ENCODE data around the gene VASH2. TPM values are rescaled to one million over a fixed set of nuclear protein-coding genes. Genes with fewer than 3 reads are reported as not detected.

The VASH2 gene
- total and polyA plus RNA-seq, 4 experiments from 2014 or later = 0.11 TPM; not detected in 3

DNA sequence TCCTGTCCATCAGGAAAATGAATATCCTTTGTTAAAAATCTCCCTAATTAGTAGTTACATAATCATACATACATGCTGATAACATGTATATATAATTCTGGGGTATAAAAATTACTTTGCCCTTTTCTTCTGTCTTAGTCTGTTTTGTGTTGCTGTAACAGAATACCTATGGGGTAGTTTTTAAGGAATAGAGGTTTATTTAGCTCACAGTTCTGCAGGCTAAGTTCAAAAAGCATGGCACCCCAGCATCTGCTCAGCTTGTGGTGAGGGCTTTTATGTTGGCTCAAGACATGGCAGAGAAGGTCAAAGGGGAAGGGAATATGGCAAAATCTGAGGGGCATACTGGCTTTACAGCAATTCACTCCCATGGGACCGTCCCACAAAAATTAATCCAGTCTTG is 84.4 kb downstream of the VASH2 start:
- ChIA-PET POLR2A (ENCODE audit: partially characterized antibody) (no interaction called here), CTCF (ENCODE audit: partially characterized antibody) (no interaction called here)
- no peak overlapping the region for H3K4me3 Mint-ChIP-seq
- no peaks in the 10 kb centered on the region for H3K4me1 Mint-ChIP-seq
- Histone ChIP-seq H3K27ac (ENCODE audit: low read depth, low read length) (no peak overlapping the region), H3K4me3 (ENCODE audit: low read length in 2 of 2) (no peak overlapping the region), H3K9me3 (ENCODE audit: control insufficient read depth in 1 of 2, low read length in 2 of 2) (no peaks in the 10 kb centered on the region), H3K27me3 (ENCODE audit: insufficient read depth, low read length) (no peaks in the 10 kb centered on the region), H3K36me3 (ENCODE audit: insufficient read depth, low read length) (no peaks in the 10 kb centered on the region), H3K4me1 (ENCODE audit: insufficient read depth, low read length) (no peaks in the 10 kb centered on the region)
- H3K27me3 Mint-ChIP-seq = peaks cover 27 to 50% of the 10 kb centered on the region in 2 donors
- H3K9me3 Mint-ChIP-seq = peaks cover 0 to 6% (median 3%) of the 10 kb centered on the region in 8 donors
- H3K36me3 Mint-ChIP-seq = no peaks in the 10 kb centered on the region
- intact Hi-C loops (cut with micrococcal nuclease) = no loop called here
- no peak overlapping the region for H3K27ac Mint-ChIP-seq
- DNase-seq = no peak

DNA sequence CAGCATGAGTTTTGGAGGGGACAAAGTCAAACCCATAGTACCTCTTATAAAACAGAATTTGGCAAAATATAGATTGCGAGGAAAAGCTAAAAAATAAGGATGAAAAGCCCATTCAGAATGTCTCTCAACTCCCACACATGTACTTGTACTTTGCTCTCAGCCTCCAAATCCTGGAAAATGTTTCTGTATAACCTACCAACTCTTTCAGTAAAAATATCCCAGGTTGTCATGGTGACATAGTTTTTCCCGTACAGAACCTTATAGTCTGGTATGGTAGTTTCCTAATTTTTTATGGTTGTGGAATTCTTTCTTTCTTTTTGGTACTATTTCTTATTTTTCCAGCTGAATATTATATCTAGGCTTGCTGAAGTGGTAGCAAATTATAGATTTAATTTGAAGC is 85.2 kb downstream of the VASH2 start:
- Histone ChIP-seq H3K36me3 (ENCODE audit: insufficient read depth, low read length) (no peaks in the 10 kb centered on the region), H3K4me3 (ENCODE audit: low read length in 2 of 2) (no peak overlapping the region), H3K27ac (ENCODE audit: low read depth, low read length) (no peak overlapping the region), H3K4me1 (ENCODE audit: insufficient read depth, low read length) (no peaks in the 10 kb centered on the region), H3K9me3 (ENCODE audit: control insufficient read depth in 1 of 2, low read length in 2 of 2) (no peaks in the 10 kb centered on the region), H3K27me3 (ENCODE audit: insufficient read depth, low read length) (no peaks in the 10 kb centered on the region)
- no peak for DNase-seq
- Mint-ChIP-seq H3K4me1 (no peaks in the 10 kb centered on the region), H3K36me3 (no peaks in the 10 kb centered on the region), H3K27me3 (peaks cover 23 to 45% of the 10 kb centered on the region in 2 donors), H3K9me3 (peaks cover 0 to 6% (median 3%) of the 10 kb centered on the region in 8 donors), H3K4me3 (no peak overlapping the region), H3K27ac (no peak overlapping the region)
- ChIA-PET CTCF (ENCODE audit: partially characterized antibody) (no interaction called here), POLR2A (ENCODE audit: partially characterized antibody) (no interaction called here)
- intact Hi-C loops (cut with micrococcal nuclease) = no loop called here

Other genes starting within 250 kb of the VASH2 start
- 10 to 100 TPM; 38.0 to 38.5 TPM for gene NSL1, start 158.8 kb upstream of the VASH2 start, total RNA-seq
- 10 to 100 TPM; 56.3 to 61.8 TPM for gene NSL1, start 158.8 kb upstream of the VASH2 start, polyA plus RNA-seq
- 10 to 100 TPM; 13.8 to 17.2 TPM for gene TATDN3, start 158.6 kb upstream of the VASH2 start, total RNA-seq
- 10 to 100 TPM; 18.5 to 18.9 TPM for gene TATDN3, start 158.6 kb upstream of the VASH2 start, polyA plus RNA-seq
- gene SPATA45, start 102.9 kb upstream of the VASH2 start, total RNA-seq = not detected
- gene SPATA45, start 102.9 kb upstream of the VASH2 start, polyA plus RNA-seq = not detected
- 10 to 100 TPM; 10.8 to 12.7 TPM for gene FLVCR1, start 92.3 kb upstream of the VASH2 start, total RNA-seq
- gene FLVCR1, start 92.3 kb upstream of the VASH2 start, polyA plus RNA-seq = 1 to 10 TPM; 1.5 to 3.1 TPM
- gene ANGEL2, start 65.3 kb downstream of the VASH2 start, total RNA-seq = 10 to 100 TPM; 79.8 to 81.4 TPM
- gene ANGEL2, start 65.3 kb downstream of the VASH2 start, polyA plus RNA-seq = 10 to 100 TPM; 22.3 to 26.4 TPM
- gene RPS6KC1, start 100.7 kb downstream of the VASH2 start, total RNA-seq = 10 to 100 TPM; 13.2 to 15.4 TPM
- 1 to 10 TPM; 4.2 to 9.2 TPM for gene RPS6KC1, start 100.7 kb downstream of the VASH2 start, polyA plus RNA-seq